DMS153 treated with DMSO at 0.1 percent for 48 hours (cell line): Measurements from ENCODE around the gene ACOT8.
"Not testable (repeated sequence)": the region's sequence is repeated elsewhere in the genome, so short reads cannot be mapped to it uniquely, and the experiment has no call there.

Experiments used
- DNase-seq: peaks from one replicate; lab custom pipeline; 2025; ENCODE audit not compliant: unreplicated experiment; lab: John Stamatoyannopoulos, UW

The ACOT8 gene

DNA sequence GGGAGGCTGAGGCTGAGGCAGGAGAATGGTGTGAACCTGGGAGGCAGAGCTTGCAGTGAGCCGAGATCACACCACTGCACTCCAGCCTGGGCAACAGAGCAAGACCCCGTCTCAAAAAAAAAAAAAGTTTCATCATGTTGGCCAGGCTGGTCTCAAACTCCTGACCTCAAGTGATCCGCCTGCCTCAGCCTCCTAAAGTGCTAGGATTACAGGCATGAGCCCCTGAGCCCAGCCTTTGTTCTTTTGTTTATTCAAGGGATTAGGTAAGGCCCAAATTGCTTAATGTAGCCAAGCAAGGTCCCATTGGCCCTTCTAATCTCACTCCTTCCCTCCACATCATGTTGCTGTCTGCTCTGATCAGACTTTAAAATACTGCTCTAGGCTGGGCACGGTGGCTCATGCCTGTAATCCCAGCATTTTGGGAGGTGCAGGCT, 27.5 kb downstream of the ACOT8 start:
- DNase-seq, result not testable (repeated sequence)

DNA sequence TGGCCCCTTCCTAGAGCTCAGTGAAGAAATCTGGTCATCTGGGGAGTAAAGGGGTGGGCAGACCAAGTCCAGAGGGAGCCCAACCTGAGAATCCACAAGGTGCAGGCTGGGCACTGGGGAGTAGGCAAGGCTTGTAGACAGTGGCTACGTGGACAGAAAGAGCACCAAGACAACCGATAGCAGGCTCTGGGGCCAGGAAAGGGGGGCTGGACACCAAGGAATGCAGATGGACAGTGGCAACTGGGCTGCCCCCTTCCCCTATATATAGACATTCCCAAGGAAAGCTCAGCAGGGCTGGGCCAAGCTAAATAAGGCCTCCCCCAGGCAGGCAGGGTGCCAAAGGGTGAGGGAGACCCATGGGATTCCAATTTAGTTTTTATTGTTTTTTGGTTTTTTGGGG, 28.6 kb downstream of the ACOT8 start:
- DNase-seq, result no peak

DNA sequence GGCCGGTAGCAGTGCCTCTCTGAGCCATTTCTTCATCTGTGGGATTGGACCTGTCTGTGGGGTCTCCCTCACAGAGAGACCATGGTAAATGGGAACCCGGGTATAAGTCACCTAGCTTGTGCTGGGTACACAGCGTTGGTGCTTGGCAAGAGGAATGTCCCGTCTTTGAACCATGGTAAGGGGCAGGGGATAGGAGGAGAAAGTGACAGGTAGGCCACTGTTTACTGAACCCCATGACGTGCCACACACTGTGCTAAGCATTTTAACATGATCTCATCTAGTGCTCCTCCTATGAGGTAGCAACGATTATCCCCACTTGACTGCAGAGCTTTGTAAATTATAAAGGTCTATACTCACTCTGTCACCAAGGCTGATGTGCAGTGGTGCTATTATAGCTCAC, 29.5 kb downstream of the ACOT8 start:
- DNase-seq, result no peak

DNA sequence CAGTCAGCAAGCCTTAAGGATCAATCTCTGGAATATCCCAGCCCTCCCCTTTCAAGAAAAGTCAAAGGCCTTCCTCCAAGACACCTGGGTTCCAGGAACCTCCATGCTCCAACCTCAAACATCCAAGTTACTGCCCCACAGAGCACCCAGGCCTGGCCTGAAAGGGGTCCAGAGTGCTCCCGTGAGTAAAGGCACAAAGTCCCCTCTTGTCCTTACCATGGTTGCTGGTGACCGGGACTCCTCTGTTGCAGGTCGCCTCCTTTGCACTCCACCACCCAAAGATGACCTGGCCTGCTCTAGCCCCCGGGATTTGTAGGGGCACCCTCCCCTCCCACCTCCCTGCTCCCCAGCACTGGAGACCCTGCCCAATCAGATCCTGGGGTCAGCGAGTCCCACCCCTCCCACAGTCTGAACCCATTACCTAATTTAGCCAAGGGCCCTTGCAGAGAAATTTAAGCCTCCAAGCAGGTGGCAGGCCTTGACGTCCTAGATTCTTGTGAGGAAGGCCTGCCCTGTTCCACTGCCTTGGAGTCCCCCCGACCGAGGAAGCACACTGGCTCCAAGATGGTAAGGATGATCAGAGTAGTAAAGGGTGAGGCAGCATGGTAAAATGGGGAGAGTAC, 30.1 kb downstream of the ACOT8 start, which contains the start of gene TNNC2:
Gene TNNC2, minus strand, starts transcription at position 283 of the 623 bp plus-strand sequence. Its CDS starts 64 bp downstream, at position 219.
- no peak for DNase-seq

DNA sequence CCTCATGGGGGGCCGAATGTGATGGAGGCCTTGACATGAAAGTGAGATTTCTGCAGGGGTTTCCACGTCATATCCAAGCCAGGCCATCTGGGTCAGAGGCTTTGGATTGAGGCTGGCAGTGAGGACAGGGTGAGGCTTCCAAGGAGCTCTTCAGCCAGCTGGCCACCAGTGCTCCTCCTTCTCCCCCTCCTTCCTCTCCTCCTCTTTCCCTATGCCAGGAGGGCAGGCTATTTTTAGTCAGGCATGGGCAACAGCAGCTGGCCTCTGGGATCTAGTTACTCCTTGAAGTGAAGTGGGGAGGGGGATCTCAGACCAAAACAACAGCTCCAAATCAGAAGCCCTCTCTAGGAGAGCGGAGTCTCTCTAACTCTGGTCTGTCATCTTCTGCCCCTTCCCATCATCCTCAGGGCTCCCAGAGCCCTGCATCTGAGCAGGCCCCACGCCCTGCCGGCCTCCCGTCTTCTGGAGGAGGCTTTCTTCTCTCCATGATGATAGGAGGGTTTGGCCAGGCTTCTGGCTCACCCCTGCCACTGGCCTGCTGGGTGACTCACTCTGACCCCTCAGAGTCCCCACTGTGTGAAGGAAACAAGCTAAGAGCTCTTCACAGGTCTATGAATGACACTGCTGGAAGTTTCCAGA, 30.7 kb downstream of the ACOT8 start:
- no peak for DNase-seq

DNA sequence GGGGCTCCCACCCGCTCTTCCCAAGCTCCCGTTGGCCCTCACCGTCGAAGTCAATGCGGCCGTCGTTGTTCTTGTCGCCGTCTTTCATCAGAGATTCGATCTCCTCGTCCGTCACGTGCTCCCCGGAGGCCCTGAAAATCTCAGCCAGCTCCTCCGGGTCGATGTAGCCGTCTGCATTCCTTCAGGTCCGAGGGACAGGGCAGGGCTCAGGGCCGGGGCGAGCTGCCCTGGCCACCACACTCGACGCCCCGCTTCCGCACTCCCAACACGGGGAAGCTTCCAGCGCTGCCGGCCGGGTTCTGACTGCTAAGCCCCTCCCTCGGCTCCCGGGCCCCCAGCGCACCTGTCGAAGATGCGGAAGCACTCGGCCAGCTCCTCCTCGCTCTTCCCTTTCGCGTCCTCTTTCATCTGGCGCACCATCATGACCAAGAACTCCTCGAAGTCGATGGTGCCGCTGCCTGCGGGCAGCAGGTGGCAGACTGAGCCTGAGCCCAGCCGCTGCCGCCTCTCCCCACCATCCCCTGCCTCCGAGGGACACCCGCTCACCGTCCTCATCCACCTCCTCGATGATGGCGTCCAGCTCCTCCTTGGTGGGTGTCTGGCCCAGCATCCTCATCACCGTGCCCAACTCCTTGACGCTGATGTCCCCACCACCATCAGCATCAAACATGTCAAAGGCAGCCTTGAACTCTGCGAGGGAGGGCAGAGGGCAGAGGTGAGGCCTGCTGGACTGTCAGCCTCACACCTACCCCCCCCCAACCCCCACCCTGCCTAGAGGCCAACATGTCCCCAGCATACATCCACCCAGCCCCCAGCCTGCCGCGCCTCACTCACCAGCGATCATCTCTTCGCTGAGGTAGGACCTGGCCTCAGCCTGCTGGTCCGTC, 33.0 kb downstream of the ACOT8 start:
- DNase-seq, result peak; percentile 13

DNA sequence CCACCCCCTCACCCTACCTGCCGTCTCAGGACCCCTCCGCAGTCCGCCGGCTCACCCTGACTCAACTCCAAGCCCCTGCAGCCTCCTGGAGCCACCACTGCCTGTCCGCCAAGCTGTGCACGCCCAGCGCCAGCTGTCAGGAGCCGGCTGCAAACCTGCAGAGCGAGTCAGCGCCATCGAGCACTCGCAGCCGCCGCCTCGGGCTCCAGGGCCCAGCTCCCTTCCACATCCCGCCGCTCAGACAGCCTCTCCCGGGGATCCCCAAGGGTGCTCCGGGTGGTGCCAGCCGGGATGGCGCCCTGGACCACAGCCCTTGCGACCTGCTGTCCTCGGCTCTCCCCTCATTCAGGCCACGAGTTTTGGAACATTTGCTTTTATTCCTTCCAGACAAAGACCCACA, 34.3 kb downstream of the ACOT8 start:
- peak; percentile 16 for DNase-seq

DNA sequence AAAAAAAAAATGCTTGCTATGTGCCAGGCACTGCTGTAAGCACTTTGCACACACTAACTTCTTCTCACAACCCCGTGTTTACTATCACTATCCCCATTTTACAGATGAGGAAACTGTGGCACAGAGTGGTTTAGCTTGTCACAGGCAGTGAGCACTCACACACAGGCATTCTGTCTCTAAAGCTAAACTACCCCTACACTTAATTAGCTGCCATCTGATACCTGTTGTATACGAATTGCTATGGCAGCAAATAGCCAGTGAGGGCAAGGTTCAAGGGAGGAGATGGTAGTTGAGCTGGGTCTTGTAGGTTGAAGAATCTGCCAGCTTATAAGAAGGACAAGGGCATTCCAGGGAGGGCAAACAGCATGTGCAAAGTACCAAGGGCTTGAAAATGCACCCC, 35.2 kb downstream of the ACOT8 start:
- no peak for DNase-seq

DNA sequence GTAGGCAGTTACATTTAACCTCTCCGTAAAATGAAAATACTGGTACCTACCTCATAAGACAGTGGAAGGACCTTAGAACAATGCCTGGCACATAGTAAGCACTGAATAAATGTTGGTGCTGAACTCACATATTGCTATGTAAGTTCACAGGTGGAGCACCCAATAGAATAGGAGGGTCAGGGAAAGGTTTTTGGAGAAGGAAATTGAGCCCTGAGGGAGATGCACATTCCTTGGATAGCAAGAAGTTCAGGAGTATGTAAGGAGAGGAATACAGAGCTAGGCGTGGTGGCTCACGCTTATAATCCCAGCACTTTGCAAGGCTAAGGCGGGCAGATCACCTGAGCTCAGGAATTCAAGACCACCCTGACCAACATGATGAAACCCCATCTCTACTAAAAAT, 37.7 kb downstream of the ACOT8 start:
- DNase-seq, result no peak

DNA sequence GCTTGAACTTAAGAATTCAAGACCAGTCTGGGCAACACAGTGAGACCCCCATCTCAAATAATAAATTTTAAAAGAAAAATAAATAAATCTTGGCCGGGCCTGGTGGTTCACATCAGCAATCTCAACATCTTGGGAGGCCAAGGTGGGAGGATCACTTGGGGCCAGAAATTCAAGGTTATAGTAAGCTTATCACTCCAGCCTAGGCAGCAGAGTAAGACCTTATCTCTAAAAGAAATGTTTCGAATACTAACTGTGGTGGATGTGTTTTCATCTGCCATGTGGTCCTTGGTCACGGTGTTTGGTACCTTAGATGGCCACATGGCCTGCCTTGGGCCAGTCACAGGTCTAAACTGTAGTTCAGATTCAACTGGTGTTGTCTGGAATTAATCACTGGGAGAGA, 39.0 kb downstream of the ACOT8 start:
- DNase-seq, result no peak

DNA sequence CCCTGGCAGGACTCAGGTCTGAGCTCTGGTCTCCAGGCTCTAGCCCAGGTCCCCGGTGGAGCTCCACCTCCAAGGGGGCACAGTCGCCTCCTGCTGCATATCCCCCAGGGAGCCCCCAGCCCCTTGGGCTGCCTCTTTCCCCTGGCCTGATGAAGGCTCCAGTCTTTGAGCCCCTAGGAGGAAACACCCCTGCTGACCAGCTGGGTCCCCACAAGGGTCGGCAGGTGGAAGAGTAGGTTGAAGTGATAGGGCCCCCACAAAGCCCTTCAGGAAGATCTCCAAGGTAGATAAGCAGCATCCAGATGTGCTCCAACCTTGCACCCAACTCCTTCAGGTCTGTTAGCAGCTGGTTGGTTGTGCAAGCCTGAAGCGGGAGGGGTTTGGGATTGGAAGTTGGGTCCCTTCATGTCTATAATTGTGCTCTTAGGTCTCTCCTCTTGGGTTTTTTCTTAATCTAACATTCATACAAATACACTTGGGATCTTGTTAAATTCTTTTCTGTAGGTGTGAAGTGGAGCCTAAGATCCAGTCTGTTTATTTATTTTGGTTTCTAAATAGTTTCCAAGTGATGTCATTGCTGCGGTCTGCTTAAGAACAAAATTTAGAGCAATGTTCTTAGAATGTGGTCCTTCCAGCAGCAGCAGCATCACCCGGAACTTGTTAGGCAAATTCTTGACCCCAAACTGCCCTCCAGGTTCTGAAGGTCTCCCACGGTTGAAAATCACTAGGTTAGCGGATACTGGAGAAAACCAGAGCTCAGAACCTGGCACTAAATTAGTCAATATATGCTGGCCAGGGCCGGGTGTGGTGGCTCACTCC, 39.6 kb downstream of the ACOT8 start:
- DNase-seq, result no peak

DNA sequence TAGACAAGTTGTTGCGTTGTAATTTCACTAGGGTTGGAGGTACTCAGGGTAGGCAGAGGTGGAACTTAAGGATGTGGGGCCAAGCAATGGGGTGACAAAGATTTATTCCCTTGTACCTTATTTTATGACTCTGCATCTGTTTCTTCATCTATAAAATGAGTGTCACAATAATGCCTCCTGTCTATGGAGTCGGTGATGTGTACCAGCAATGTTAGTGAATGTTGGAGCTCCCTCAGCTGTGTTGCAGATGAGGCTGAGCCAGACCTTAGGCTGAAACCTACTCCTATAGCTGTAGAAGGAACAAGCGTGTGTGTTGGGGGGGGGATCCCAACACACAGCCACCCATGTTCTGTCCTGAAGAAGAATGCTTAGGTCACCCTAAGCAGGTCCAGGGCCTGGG, 40.2 kb downstream of the ACOT8 start:
- no peak for DNase-seq

DNA sequence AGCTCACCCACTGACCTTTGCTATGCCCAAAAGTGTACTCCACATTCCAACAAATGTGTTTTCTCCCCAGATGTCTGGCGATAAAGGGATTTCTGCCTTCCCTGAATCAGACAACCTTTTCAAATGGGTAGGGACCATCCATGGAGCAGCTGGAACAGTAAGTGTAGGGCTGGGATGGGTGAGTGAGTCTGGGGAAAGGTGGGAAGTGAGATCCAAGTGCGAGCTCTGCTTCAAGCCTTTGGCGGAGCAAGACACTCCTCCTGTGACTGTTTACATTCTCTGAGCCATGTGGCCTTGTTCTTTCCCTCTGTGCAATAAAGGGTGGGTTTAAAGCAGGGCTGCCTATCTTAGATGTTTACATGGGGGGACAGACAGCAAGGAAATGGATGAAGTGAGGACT, 42.9 kb downstream of the ACOT8 start:
- no peak for DNase-seq

DNA sequence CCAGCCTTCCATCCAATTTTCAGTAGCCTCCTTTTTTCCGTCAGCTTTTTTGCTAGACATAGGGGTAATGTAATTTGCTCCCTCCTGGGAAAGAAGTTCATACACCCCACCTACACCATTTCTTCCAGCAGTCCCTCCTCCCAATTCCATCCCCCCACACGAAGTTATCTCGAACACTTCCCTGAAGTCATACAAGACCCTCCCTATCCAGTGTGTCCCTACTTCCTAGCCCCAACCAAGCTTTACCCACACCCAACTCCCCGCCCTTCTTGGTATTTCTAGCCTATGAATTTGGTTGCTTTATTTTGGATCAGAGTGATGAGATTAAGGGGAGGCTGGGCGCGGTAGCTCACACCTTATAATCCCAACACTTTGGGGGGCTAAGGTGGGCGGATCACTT, 43.7 kb downstream of the ACOT8 start:
- DNase-seq, result no peak

DNA sequence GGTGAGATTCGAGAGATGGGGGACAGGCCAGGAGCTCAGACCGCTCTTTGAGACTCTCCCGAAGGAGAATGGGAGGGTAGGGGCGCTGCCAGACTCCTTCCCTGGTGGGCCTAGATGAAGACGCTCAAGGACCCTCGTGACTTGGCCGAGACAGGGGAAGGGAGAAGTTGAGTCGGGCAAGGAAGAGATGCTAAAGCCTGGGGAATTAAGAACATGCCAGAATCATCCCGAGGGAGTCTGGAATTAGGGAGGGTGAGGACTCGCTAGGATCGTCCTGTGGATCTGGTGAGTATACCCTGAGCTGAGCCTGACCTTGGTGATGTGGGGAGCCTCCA, 44.2 kb downstream of the ACOT8 start:
- DNase-seq, result no peak

DNA sequence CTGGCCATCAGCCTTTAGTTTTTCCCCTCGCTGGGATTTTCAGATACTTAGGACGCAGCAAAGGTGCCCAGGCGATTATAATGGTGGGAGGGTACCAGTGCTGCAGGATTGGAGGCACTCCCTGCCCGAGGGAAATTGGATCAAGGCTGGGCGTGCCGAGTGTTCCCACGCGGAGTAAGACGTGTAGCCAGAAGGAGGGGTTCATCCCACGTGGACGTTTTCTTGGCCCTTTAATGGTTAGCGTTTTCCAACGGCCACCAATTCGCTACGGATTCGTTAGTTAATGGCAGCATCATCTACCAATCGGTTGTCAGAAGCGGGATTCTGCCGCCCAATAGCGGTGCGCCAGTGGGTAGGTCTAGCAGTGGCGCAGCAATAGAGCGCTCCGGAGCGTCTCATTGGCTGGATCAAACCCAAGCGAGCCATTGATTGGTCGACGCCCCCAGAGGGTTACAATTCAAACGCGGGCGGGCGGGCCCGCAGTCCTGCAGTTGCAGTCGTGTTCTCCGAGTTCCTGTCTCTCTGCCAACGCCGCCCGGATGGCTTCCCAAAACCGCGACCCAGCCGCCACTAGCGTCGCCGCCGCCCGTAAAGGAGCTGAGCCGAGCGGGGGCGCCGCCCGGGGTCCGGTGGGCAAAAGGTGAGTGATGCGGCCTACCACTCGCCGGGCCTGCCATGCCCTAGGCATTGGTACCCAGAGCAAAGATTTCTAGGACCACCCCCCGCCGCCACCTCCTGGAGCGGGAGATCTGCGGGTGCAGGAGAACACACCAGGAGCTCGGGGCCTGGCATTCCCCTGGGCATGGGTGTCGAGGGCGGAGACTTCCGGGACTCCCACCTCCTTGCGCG, 44.8 kb downstream of the ACOT8 start, which contains the start of gene UBE2C:
Gene UBE2C, plus strand, starts transcription at position 488 of the 849 bp plus-strand sequence. Its CDS starts 52 bp downstream, at position 540.
- peak; percentile 98 for DNase-seq

DNA sequence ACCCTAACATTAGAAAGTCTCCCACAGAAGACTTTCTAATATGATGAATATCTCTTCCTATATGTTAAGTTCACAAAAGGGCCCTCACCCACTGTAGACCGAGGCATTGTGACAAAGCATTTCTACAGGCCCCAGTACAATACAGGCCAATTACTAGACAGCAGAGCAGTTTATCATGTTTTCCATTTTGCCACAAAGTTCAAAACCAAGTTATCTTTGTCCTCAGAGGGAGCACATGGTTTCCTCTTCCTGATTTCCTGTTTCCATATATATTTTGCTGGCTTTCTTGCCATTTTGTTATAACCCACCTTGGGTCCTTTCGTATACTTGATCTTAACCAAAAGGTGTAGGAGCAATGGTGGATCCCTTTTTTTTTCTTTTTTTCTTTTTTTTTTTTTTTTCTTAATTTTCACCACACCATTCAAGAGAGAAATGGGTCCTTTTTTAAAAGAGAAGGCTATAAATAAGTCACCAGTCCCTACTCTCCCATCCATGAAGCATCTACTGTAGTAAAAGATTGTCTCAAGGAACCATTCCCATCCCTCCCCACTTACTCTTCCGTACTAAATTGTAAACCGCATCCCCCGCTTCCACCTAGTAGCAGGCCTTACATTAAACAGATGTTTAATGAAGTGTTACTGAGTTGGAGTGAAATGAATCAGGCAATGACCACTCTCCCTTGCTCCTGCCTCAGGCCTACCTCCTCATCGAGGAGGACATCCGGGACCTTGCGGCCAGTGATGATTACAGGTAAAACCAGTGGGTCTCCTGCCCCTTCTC, 46.8 kb downstream of the ACOT8 start:
- DNase-seq, result no peak

DNA sequence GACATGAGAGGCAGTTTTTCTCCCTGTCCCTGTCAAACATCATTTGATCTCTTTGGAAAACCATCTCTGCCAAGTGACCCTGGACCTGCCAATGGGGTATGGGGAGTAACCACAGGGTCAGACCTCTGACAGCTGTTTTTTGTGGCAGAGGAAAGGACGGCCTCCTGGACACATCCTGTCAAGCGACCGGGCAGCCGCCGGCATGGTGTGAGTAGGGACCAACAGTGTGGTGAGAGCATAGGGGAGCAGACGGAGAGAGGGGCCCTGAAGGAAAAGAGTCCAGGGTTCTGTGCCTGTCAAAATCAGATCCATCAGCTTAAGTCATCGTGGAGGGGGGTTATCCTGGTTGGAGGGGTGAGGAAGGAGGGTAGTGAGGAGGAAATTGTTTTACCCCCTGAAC, 55.3 kb downstream of the ACOT8 start:
- DNase-seq, result no peak

DNA sequence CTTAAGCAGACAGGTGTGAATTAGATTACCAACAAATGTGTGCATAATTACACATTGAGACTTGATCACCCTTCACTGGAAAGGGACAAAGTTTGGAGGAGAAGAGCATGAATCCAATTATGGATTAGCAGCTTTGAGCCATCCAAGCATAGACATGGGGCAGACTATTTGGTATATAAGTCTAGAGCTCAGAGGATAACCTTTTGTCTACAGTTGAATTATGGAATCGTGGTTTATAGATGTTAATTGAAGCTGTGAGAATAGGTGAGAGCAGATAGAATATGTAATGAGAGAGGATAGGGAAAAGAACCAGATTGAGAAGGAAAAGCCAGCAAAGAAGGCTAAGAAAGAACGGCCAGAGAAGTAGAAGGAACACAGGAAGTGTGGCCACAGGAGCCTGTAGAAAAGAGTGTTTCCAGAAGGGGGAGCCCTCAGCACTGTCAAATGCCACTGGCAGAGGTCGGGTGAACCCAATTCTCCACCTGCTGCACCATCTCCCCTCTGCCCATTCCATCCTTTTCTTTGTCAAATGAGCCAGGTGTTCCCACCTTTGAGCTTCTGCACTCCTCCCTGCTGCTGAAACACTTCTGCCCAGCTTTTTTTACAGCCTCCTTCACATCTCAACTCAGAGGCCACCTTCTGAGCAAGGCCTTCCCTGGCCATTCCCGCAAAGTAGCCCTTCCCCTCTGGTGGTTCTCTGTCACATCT, 58.1 kb downstream of the ACOT8 start:
- DNase-seq, result peak; percentile 31
